Measurements from ENCODE around the gene KCNQ1. TPM values are rescaled to one million over a fixed set of nuclear protein-coding genes. Genes with fewer than 3 reads are reported as not detected.

KCNQ1 gene
- total RNA-seq, 2 experiments from 2014 or later, result 10.7 to 10.8 TPM

- DNase-seq, result no peak
- H3K4me3 Mint-ChIP-seq, result no peak overlapping the region
- ChIA-PET POLR2A (no interaction called here), CTCF (no interaction called here)
- H3K9me3 Mint-ChIP-seq, result no peaks in the 10 kb centered on the region
- H3K36me3 Mint-ChIP-seq, result no peaks in the 10 kb centered on the region
- H3K27me3 Mint-ChIP-seq, result no peaks in the 10 kb centered on the region
- H3K27ac Mint-ChIP-seq, result no peak overlapping the region
- no peaks in the 10 kb centered on the region for H3K4me1 Mint-ChIP-seq (ENCODE audit: low read depth)
- intact Hi-C loops (cut with micrococcal nuclease), result no loop called here
These were observed 295.6 kb downstream of the KCNQ1 start for GRCh38 chr11:2740275-2740940.

GRCh38 chr11:2741006-2741376, 296.2 kb downstream of the KCNQ1 start:
- Mint-ChIP-seq H3K36me3 (no peaks in the 10 kb centered on the region), H3K4me3 (no peak overlapping the region), H3K27ac (no peak overlapping the region), H3K9me3 (no peaks in the 10 kb centered on the region), H3K4me1 (ENCODE audit: low read depth) (no peaks in the 10 kb centered on the region), H3K27me3 (no peaks in the 10 kb centered on the region)
- intact Hi-C loops (cut with micrococcal nuclease), result no loop called here
- no peak for DNase-seq
- CTCF ChIA-PET, result no interaction called here
- POLR2A ChIA-PET, result no interaction called here

GRCh38 chr11:2741377-2742131, 296.7 kb downstream of the KCNQ1 start:
- Mint-ChIP-seq H3K27me3 (no peaks in the 10 kb centered on the region), H3K4me1 (ENCODE audit: low read depth) (no peaks in the 10 kb centered on the region), H3K27ac (no peak overlapping the region), H3K36me3 (no peaks in the 10 kb centered on the region), H3K9me3 (no peaks in the 10 kb centered on the region), H3K4me3 (no peak overlapping the region)
- intact Hi-C loops (cut with micrococcal nuclease), result no loop called here
- DNase-seq, result no peak
- POLR2A ChIA-PET, result no interaction called here
- CTCF ChIA-PET, result no interaction called here

GRCh38 chr11:2742201-2742600, 297.4 kb downstream of the KCNQ1 start:
- H3K4me1 Mint-ChIP-seq (ENCODE audit: low read depth), result no peaks in the 10 kb centered on the region
- no peaks in the 10 kb centered on the region for H3K27me3 Mint-ChIP-seq
- H3K4me3 Mint-ChIP-seq, result no peak overlapping the region
- H3K27ac Mint-ChIP-seq, result no peak overlapping the region
- no peaks in the 10 kb centered on the region for H3K9me3 Mint-ChIP-seq
- intact Hi-C loops (cut with micrococcal nuclease), result no loop called here
- DNase-seq, result no peak
- ChIA-PET CTCF (no interaction called here), POLR2A (no interaction called here)
- H3K36me3 Mint-ChIP-seq, result no peaks in the 10 kb centered on the region

- Mint-ChIP-seq H3K9me3 (no peaks in the 10 kb centered on the region), H3K27ac (no peak overlapping the region), H3K4me1 (ENCODE audit: low read depth) (no peaks in the 10 kb centered on the region), H3K4me3 (no peak overlapping the region), H3K36me3 (no peaks in the 10 kb centered on the region), H3K27me3 (no peaks in the 10 kb centered on the region)
- DNase-seq, result no peak
- ChIA-PET POLR2A (no interaction called here), CTCF (no interaction called here)
- intact Hi-C loops (cut with micrococcal nuclease), result no loop called here
These were observed 298.0 kb downstream of the KCNQ1 start for GRCh38 chr11:2742611-2743426.

- CTCF ChIA-PET, result no interaction called here
- Mint-ChIP-seq H3K27ac (no peak overlapping the region), H3K9me3 (no peaks in the 10 kb centered on the region), H3K36me3 (no peaks in the 10 kb centered on the region), H3K27me3 (no peaks in the 10 kb centered on the region), H3K4me3 (no peak overlapping the region), H3K4me1 (ENCODE audit: low read depth) (no peaks in the 10 kb centered on the region)
- intact Hi-C loops (cut with micrococcal nuclease), result no loop called here
- DNase-seq, result no peak
- POLR2A ChIA-PET, result no interaction called here
These were observed 298.8 kb downstream of the KCNQ1 start for GRCh38 chr11:2743427-2744110.

- no peak for DNase-seq
- CTCF ChIA-PET, result no interaction called here
- Mint-ChIP-seq H3K36me3 (no peaks in the 10 kb centered on the region), H3K27me3 (no peaks in the 10 kb centered on the region), H3K4me3 (no peak overlapping the region), H3K27ac (no peak overlapping the region), H3K9me3 (no peaks in the 10 kb centered on the region), H3K4me1 (ENCODE audit: low read depth) (no peaks in the 10 kb centered on the region)
- intact Hi-C loops (cut with micrococcal nuclease), result no loop called here
- POLR2A ChIA-PET, result no interaction called here
These were observed 299.4 kb downstream of the KCNQ1 start for GRCh38 chr11:2744166-2744565.

GRCh38 chr11:2745511-2745910, 300.7 kb downstream of the KCNQ1 start:
- H3K27me3 Mint-ChIP-seq, result no peaks in the 10 kb centered on the region
- no peak for DNase-seq
- H3K27ac Mint-ChIP-seq, result no peak overlapping the region
- intact Hi-C loops (cut with micrococcal nuclease), result no loop called here
- H3K9me3 Mint-ChIP-seq, result no peaks in the 10 kb centered on the region
- no peak overlapping the region for H3K4me3 Mint-ChIP-seq
- POLR2A ChIA-PET, result no interaction called here
- no peaks in the 10 kb centered on the region for H3K36me3 Mint-ChIP-seq
- no peaks in the 10 kb centered on the region for H3K4me1 Mint-ChIP-seq (ENCODE audit: low read depth)
- CTCF ChIA-PET, result no interaction called here

GRCh38 chr11:2746401-2747247, 301.8 kb downstream of the KCNQ1 start:
- ChIA-PET POLR2A (no interaction called here), CTCF (no interaction called here)
- Mint-ChIP-seq H3K4me1 (ENCODE audit: low read depth) (no peaks in the 10 kb centered on the region), H3K27ac (no peak overlapping the region), H3K4me3 (no peak overlapping the region), H3K9me3 (no peaks in the 10 kb centered on the region), H3K27me3 (no peaks in the 10 kb centered on the region), H3K36me3 (no peaks in the 10 kb centered on the region)
- DNase-seq, result no peak
- intact Hi-C loops (cut with micrococcal nuclease), result no loop called here

GRCh38 chr11:2747248-2748027, 302.6 kb downstream of the KCNQ1 start:
- Mint-ChIP-seq H3K36me3 (no peaks in the 10 kb centered on the region), H3K27me3 (no peaks in the 10 kb centered on the region), H3K4me1 (ENCODE audit: low read depth) (no peaks in the 10 kb centered on the region), H3K9me3 (no peaks in the 10 kb centered on the region), H3K4me3 (no peak overlapping the region), H3K27ac (no peak overlapping the region)
- intact Hi-C loops (cut with micrococcal nuclease), result no loop called here
- ChIA-PET CTCF (no interaction called here), POLR2A (no interaction called here)
- no peak for DNase-seq

- Mint-ChIP-seq H3K27ac (no peak overlapping the region), H3K9me3 (no peaks in the 10 kb centered on the region), H3K36me3 (no peaks in the 10 kb centered on the region), H3K4me1 (ENCODE audit: low read depth) (no peaks in the 10 kb centered on the region), H3K4me3 (no peak overlapping the region), H3K27me3 (no peaks in the 10 kb centered on the region)
- no peak for DNase-seq
- ChIA-PET POLR2A (no interaction called here), CTCF (no interaction called here)
- intact Hi-C loops (cut with micrococcal nuclease), result no loop called here
These were observed 303.4 kb downstream of the KCNQ1 start for GRCh38 chr11:2748061-2748813.

Data from activated CD4-positive, alpha-beta memory T cell treated with anti-CD3 and anti-CD28 coated beads for 36 hours (primary cell).